C1 segment of cervical spinal cord (tissue), 14 donors: ENCODE results near the gene TAS2R10.

ENCODE experiments used
- DNase-seq, 14 donors: peaks; one replicate each; lab custom pipeline; 2025; lab: John Stamatoyannopoulos, UW

Gene TAS2R10

GRCh38 chr12:10779103-10779502 lies 47.1 kb downstream of the TAS2R10 start:
- DNase-seq = no peak
